H1 (cell line): Measurements from ENCODE around the gene OSBP.

ENCODE experiments used
- MAX ChIP-seq: IDR thresholded peaks from 2 replicates; pipeline ENCODE4 v1.6.1; 2012; ENCODE audit warnings: inconsistent platforms
- RNF2 ChIP-seq: fragments of 200-900, 300-1000 bp; sonication (generic); IDR thresholded peaks from 2 replicates; pipeline ENCODE4 v1.7.1; 2016; ENCODE audit warnings: borderline replicate concordance, low read depth, mild to moderate bottlenecking, antibody characterized with exemption, low read length; ENCODE audit not compliant: poor library complexity, severe bottlenecking; ENCODE audit errors: missing control alignments
- ZNF274 ChIP-seq: IDR thresholded peaks from 2 replicates; pipeline ENCODE4 v1.7.0; 2012; ENCODE audit warnings: low read length, borderline replicate concordance; ENCODE audit errors: extremely low read depth
- TF ChIP-seq, protein P1 (sequence below), 3 experiments: IDR thresholded peaks; 1 replicate in 2 of 3; 2 replicates in 1 of 3; pipeline versions ENCODE4 v1.5.1 to v1.6.1; 2011; ENCODE audit warnings: low read length in 3 of 3, mild to moderate bottlenecking in 3 of 3, inconsistent platforms in 2 of 3, low read depth in 1 of 3, moderate library complexity in 1 of 3; ENCODE audit not compliant: insufficient read depth in 1 of 3; ENCODE audit errors: control extremely low read depth in 1 of 3

DNA sequence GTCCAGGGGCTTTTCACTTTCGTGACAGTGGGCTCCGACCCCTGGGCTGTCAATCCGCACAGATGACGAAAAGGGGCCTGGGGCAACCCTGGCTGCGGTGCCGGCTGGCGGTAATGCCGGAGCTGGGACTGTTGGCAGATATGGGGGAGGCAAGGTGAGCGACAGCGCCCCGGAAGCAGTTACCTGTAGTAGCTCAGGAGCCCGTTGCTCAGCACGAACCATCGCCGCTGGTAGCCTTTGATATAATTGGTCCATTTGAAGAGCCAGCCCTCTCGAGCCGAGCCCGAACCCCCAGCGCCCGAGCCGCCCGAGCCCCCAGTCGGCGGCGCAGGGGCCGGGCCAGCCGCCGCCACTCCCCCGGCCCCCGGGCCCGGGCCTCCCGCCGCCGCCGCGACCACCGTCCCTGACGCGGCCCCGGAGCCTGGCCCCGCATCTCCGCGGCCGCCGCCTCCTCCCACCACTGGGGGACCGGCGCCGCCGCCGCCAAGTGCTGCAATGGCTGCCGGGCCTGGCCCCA lies 396 bp downstream of the OSBP start:
- TF ChIP-seq ZNF274 = no peak
- no peak for TF ChIP-seq RNF2
- TF ChIP-seq, protein P1, sequence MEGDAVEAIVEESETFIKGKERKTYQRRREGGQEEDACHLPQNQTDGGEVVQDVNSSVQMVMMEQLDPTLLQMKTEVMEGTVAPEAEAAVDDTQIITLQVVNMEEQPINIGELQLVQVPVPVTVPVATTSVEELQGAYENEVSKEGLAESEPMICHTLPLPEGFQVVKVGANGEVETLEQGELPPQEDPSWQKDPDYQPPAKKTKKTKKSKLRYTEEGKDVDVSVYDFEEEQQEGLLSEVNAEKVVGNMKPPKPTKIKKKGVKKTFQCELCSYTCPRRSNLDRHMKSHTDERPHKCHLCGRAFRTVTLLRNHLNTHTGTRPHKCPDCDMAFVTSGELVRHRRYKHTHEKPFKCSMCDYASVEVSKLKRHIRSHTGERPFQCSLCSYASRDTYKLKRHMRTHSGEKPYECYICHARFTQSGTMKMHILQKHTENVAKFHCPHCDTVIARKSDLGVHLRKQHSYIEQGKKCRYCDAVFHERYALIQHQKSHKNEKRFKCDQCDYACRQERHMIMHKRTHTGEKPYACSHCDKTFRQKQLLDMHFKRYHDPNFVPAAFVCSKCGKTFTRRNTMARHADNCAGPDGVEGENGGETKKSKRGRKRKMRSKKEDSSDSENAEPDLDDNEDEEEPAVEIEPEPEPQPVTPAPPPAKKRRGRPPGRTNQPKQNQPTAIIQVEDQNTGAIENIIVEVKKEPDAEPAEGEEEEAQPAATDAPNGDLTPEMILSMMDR (IDR thresholded peaks at IDR 0.05; ENCODE audit: control extremely low read depth in 1 of 3, insufficient read depth in 1 of 3, low read depth in 1 of 3, low read length in 3 of 3) = no peak
- TF ChIP-seq MAX = no peak
